Measurements from ENCODE around the gene C4orf17. TPM values are rescaled to one million over a fixed set of nuclear protein-coding genes. Genes with fewer than 3 reads are reported as not detected.
"Not testable (repeated sequence)": the region's sequence is repeated elsewhere in the genome, so short reads cannot be mapped to it uniquely, and the experiment has no call there.

C4orf17 gene
- polyA plus RNA-seq, 1 donor from 2014 or later, result not detected

GRCh38 chr4:99485212-99485611 lies 25.6 kb upstream of the C4orf17 start:
- Histone ChIP-seq H2AFZ (ENCODE audit: low read depth, low read length) (no peak overlapping the region), H3K9ac (ENCODE audit: low read length) (no peak overlapping the region), H3K36me3 (ENCODE audit: insufficient read depth, low read length) (no peaks in the 10 kb centered on the region), H3K4me3 (ENCODE audit: low read length) (no peak overlapping the region), H3K9me3 (ENCODE audit: low read length) (peaks cover 9% of the 10 kb centered on the region), H3F3A (ENCODE audit: insufficient read depth, low read length, poor library complexity, severe bottlenecking) (no peaks in the 10 kb centered on the region), H4K20me1 (ENCODE audit: insufficient read depth) (no peaks in the 10 kb centered on the region), H3K27ac (ENCODE audit: low read length) (no peak overlapping the region), H3K9me2 (ENCODE audit: insufficient read depth, low read length) (no peaks in the 10 kb centered on the region), H3K79me2 (replicated peaks; ENCODE audit: insufficient read depth, low read length) (no peaks in the 10 kb centered on the region), H3K4me2 (ENCODE audit: low read length) (no peak overlapping the region), H3K27me3 (ENCODE audit: insufficient read depth, low read depth, low read length) (no peaks in the 10 kb centered on the region)
- no peak for TF ChIP-seq RAD21 (conservative IDR thresholded peaks at IDR 0.05)
- no peak for TF ChIP-seq EP300 (conservative IDR thresholded peaks at IDR 0.05; ENCODE audit: poor library complexity, severe bottlenecking)
- TF ChIP-seq CTCF (IDR thresholded peaks at IDR 0.05; ENCODE audit: poor library complexity, severe bottlenecking), result no peak
- TF ChIP-seq EZH2 (IDR thresholded peaks at IDR 0.05; ENCODE audit: borderline replicate concordance, insufficient read depth, low read length, poor library complexity, severe bottlenecking), result no peak
- no peak for TF ChIP-seq REST (IDR thresholded peaks at IDR 0.05; ENCODE audit: borderline replicate concordance)
- TF ChIP-seq TAF1 (IDR thresholded peaks at IDR 0.05; ENCODE audit: low read depth), result no peak
- no peak for TF ChIP-seq MXI1 (conservative IDR thresholded peaks at IDR 0.05; ENCODE audit: poor library complexity, severe bottlenecking)
- TF ChIP-seq SMC3 (conservative IDR thresholded peaks at IDR 0.05; ENCODE audit: poor library complexity), result no peak
- TF ChIP-seq POLR2AphosphoS5 (IDR thresholded peaks at IDR 0.05), result no peak

- not testable (repeated sequence) for H3K36me3 ChIP-seq (ENCODE audit: insufficient read depth, low read length); H3K9me3 ChIP-seq (ENCODE audit: low read length); H4K20me1 ChIP-seq (ENCODE audit: insufficient read depth); H3K9me2 ChIP-seq (ENCODE audit: insufficient read depth, low read length); H3K4me3 ChIP-seq (ENCODE audit: low read length); H3K79me2 ChIP-seq (replicated peaks; ENCODE audit: insufficient read depth, low read length); H3K4me2 ChIP-seq (ENCODE audit: low read length); H2AFZ ChIP-seq (ENCODE audit: low read depth, low read length); H3F3A ChIP-seq (ENCODE audit: insufficient read depth, low read length, poor library complexity, severe bottlenecking); H3K27me3 ChIP-seq (ENCODE audit: insufficient read depth, low read depth, low read length); H3K9ac ChIP-seq (ENCODE audit: low read length); H3K27ac ChIP-seq (ENCODE audit: low read length)
These were observed 24.2 kb upstream of the C4orf17 start for GRCh38 chr4:99486648-99487047.

GRCh38 chr4:99490286-99490685 lies 20.5 kb upstream of the C4orf17 start:
- no peaks in the 10 kb centered on the region for H3K79me2 ChIP-seq (replicated peaks; ENCODE audit: insufficient read depth, low read length)
- H2AFZ ChIP-seq (ENCODE audit: low read depth, low read length), result no peak overlapping the region
- peaks cover 3% of the 10 kb centered on the region for H3K9me3 ChIP-seq (ENCODE audit: low read length)
- H3K27ac ChIP-seq (ENCODE audit: low read length), result no peak overlapping the region
- H3K36me3 ChIP-seq (ENCODE audit: insufficient read depth, low read length), result no peaks in the 10 kb centered on the region
- H3K9ac ChIP-seq (ENCODE audit: low read length), result no peak overlapping the region
- no peaks in the 10 kb centered on the region for H3F3A ChIP-seq (ENCODE audit: insufficient read depth, low read length, poor library complexity, severe bottlenecking)
- H3K27me3 ChIP-seq (ENCODE audit: insufficient read depth, low read depth, low read length), result no peaks in the 10 kb centered on the region
- no peak for TF ChIP-seq EZH2 (IDR thresholded peaks at IDR 0.05; ENCODE audit: borderline replicate concordance, insufficient read depth, low read length, poor library complexity, severe bottlenecking)
- no peak for TF ChIP-seq MXI1 (conservative IDR thresholded peaks at IDR 0.05; ENCODE audit: poor library complexity, severe bottlenecking)
- no peak for TF ChIP-seq TAF1 (IDR thresholded peaks at IDR 0.05; ENCODE audit: low read depth)
- no peak for TF ChIP-seq SMC3 (conservative IDR thresholded peaks at IDR 0.05; ENCODE audit: poor library complexity)
- TF ChIP-seq REST (IDR thresholded peaks at IDR 0.05; ENCODE audit: borderline replicate concordance), result no peak
- no peak for TF ChIP-seq EP300 (conservative IDR thresholded peaks at IDR 0.05; ENCODE audit: poor library complexity, severe bottlenecking)
- TF ChIP-seq POLR2AphosphoS5 (IDR thresholded peaks at IDR 0.05), result no peak
- TF ChIP-seq CTCF (IDR thresholded peaks at IDR 0.05; ENCODE audit: poor library complexity, severe bottlenecking), result no peak
- no peak for TF ChIP-seq RAD21 (conservative IDR thresholded peaks at IDR 0.05)
- H3K4me2 ChIP-seq (ENCODE audit: low read length), result no peak overlapping the region
- no peaks in the 10 kb centered on the region for H4K20me1 ChIP-seq (ENCODE audit: insufficient read depth)
- no peak overlapping the region for H3K4me3 ChIP-seq (ENCODE audit: low read length)
- H3K9me2 ChIP-seq (ENCODE audit: insufficient read depth, low read length), result no peaks in the 10 kb centered on the region
